HepG2 (cell line): ENCODE measurements around the gene CMKLR1. TPM values are rescaled to one million over a fixed set of nuclear protein-coding genes. Genes with fewer than 3 reads are reported as not detected.

Experiments used
- ATAC-seq: fragments of 200-7000 bp; cut with Tn5 transposase; 3 replicates; pipeline ENCODE4 v1.9.1; 2020; ENCODE audit warnings: mild to moderate bottlenecking, moderate library complexity
- BruUV-seq: library from RNA; stranded (reverse); fragments of 400-500 nt; replicated peaks from 2 replicates; lab custom pipeline; 2021; lab: Mats Ljungman, UMichigan
- CTCF ChIA-PET: fragments of 300-600 bp; formaldehyde crosslinking; extraction: SDS; loops from one replicate; lab custom pipeline; 2021; ENCODE audit warnings: low total read pairs, inconsistent platforms, low intra/inter-chr PET ratio; lab: Yijun Ruan, JAX
- POLR2A ChIA-PET: fragments of 350-600 bp; sonication (Branson Sonifier 250); formaldehyde crosslinking; loops from one replicate; lab custom pipeline; 2020; ENCODE audit warnings: antibody characterized with exemption, inconsistent platforms; lab: Yijun Ruan, JAX
- DNase-seq: peaks from one replicate; pipeline ENCODE4 v3.0.0-alpha.2; 2015; ENCODE audit warnings: low spot score
- FAIRE-seq: peaks from 3 replicates; lab custom pipeline; 2011; peaks lifted over from hg19 to GRCh38; lab: Jason Lieb, UNC
- H2AFZ ChIP-seq: one replicate; pipeline ENCODE4 v1.6.1; 2011; ENCODE audit warnings: low read length, inconsistent platforms
- H3K27ac ChIP-seq: fragments of 300-600 bp; 3 replicates; pipeline ENCODE4 v1.8.0; 2011; ENCODE audit warnings: mixed run types, mild to moderate bottlenecking, mixed read lengths, low read length, inconsistent platforms; ENCODE audit not compliant: insufficient read depth; ENCODE audit errors: extremely low read length
- H3K27me3 ChIP-seq, 2 experiments: fragments of 200-600 bp in 1 of 2; 2 replicates in 1 of 2; 3 replicates in 1 of 2; pipeline versions ENCODE4 v1.6.0 to v1.8.0; 2011; ENCODE audit warnings: low read length in 2 of 2, mild to moderate bottlenecking in 2 of 2, moderate library complexity in 2 of 2, inconsistent platforms in 1 of 2; ENCODE audit not compliant: insufficient read depth in 2 of 2, control insufficient read depth in 1 of 2
- H3K36me3 ChIP-seq, 2 experiments: fragments of 200-600 bp in 1 of 2; replicated peaks in 1 of 2; 2 replicates in 1 of 2; 3 replicates in 1 of 2; pipeline versions ENCODE4 v1.5.1 to v1.8.0; 2011; ENCODE audit warnings: low read length in 2 of 2, inconsistent platforms in 1 of 2; ENCODE audit not compliant: insufficient read depth in 2 of 2, control insufficient read depth in 1 of 2
- H3K4me1 ChIP-seq: 2 replicates; pipeline ENCODE4 v1.5.1; 2012; ENCODE audit warnings: low read length, inconsistent platforms; ENCODE audit not compliant: insufficient read depth
- H3K4me2 ChIP-seq: 2 replicates; pipeline ENCODE4 v1.6.0; 2011; ENCODE audit warnings: low read depth, low read length, inconsistent platforms
- H3K4me3 ChIP-seq, 3 experiments: fragments of 200-600 bp in 1 of 3; sonication (generic), shearing (Covaris generic) in 1 of 3; replicated peaks in 1 of 3; 2 replicates each; pipeline ENCODE4 v1.5.1; 2011 to 2016; ENCODE audit warnings: low read length in 3 of 3, inconsistent platforms in 2 of 3, low read depth in 2 of 3, mild to moderate bottlenecking in 2 of 3, control low read depth in 1 of 3, mixed read lengths in 1 of 3; ENCODE audit not compliant: insufficient read depth in 1 of 3
- H3K79me2 ChIP-seq: one replicate; pipeline ENCODE4 v1.6.1; 2011; ENCODE audit warnings: low read length, inconsistent platforms; ENCODE audit not compliant: insufficient read depth
- H3K9ac ChIP-seq: 2 replicates; pipeline ENCODE4 v1.6.0; 2011; ENCODE audit warnings: mild to moderate bottlenecking, low read depth, low read length, inconsistent platforms; ENCODE audit not compliant: insufficient read depth
- H3K9me3 ChIP-seq: 2 replicates; pipeline ENCODE4 v1.5.1; 2012; ENCODE audit warnings: mild to moderate bottlenecking, low read length
- H4K20me1 ChIP-seq: 2 replicates; pipeline ENCODE4 v1.6.0; 2011; ENCODE audit warnings: inconsistent platforms, mild to moderate bottlenecking, low read length, moderate library complexity; ENCODE audit not compliant: insufficient read depth
- CC2D1A ChIP-seq: sonication (generic); formaldehyde crosslinking; IDR thresholded peaks from 2 replicates; pipeline ENCODE4 v1.8.1; 2023; ENCODE audit warnings: mild to moderate bottlenecking, missing genetic modification reagents
- HIVEP1 ChIP-seq: sonication (generic); formaldehyde crosslinking; IDR thresholded peaks from 2 replicates; pipeline ENCODE4 v1.4.0; 2020; ENCODE audit warnings: mild to moderate bottlenecking, missing genetic modification reagents
- HNF1A ChIP-seq, 2 experiments: sonication (generic) in 1 of 2; formaldehyde crosslinking in 1 of 2; IDR thresholded peaks; 2 replicates each; pipeline versions ENCODE4 v1.4.0 to v1.6.1; 2016 to 2020; ENCODE audit warnings: borderline replicate concordance in 1 of 2, low read depth in 1 of 2, mild to moderate bottlenecking in 1 of 2, missing genetic modification reagents in 1 of 2
- MIER3 ChIP-seq: IDR thresholded peaks from 2 replicates; pipeline ENCODE4 v1.6.1; 2016; ENCODE audit warnings: missing compliant biosample characterization, borderline replicate concordance
- NFATC3 ChIP-seq: sonication (generic); formaldehyde crosslinking; IDR thresholded peaks from 2 replicates; pipeline ENCODE4 v1.5.1; 2020; ENCODE audit warnings: mild to moderate bottlenecking, missing genetic modification reagents
- PREB ChIP-seq: sonication (generic); formaldehyde crosslinking; IDR thresholded peaks from 2 replicates; pipeline ENCODE4 v1.4.0; 2020; ENCODE audit warnings: missing genetic modification reagents
- SALL2 ChIP-seq: sonication (generic); formaldehyde crosslinking; IDR thresholded peaks from 2 replicates; pipeline ENCODE4 v1.8.1; 2023; ENCODE audit warnings: mild to moderate bottlenecking, missing genetic modification reagents, inconsistent platforms
- SNAPC2 ChIP-seq: sonication (generic); formaldehyde crosslinking; IDR thresholded peaks from 2 replicates; pipeline ENCODE4 v1.8.1; 2022; ENCODE audit warnings: mild to moderate bottlenecking, missing genetic modification reagents
- SUZ12 ChIP-seq: fragments of 150-350 bp; IDR thresholded peaks from 2 replicates; pipeline ENCODE4 v1.6.1; 2014; ENCODE audit warnings: low read depth, low read length
- ZNF414 ChIP-seq: sonication (generic); formaldehyde crosslinking; IDR thresholded peaks from 2 replicates; pipeline ENCODE4 v1.5.0; 2020; ENCODE audit warnings: missing genetic modification reagents
- ZNF546 ChIP-seq: sonication (generic); formaldehyde crosslinking; conservative IDR thresholded peaks from 2 replicates; pipeline ENCODE4 v1.8.1; 2023; ENCODE audit warnings: mild to moderate bottlenecking, missing genetic modification reagents
- ZNF761 ChIP-seq: sonication (generic); formaldehyde crosslinking; conservative IDR thresholded peaks from 2 replicates; pipeline ENCODE4 v1.4.0; 2020; ENCODE audit warnings: mild to moderate bottlenecking, missing genetic modification reagents
- in situ Hi-C: cut with HindIII; loops from 2 replicates; pipeline ENCODE4 v1.10.0; 2017; ENCODE audit warnings: low pct_unique_long_range_greater_than_20kb; ENCODE audit not compliant: extremely low pct_ligation_motif_present
- intact Hi-C: fragments of 100-400 bp; cut with micrococcal nuclease; formaldehyde crosslinking; loops from one replicate; pipeline ENCODE4 v1.10.0; 2022; ENCODE audit not compliant: unreplicated experiment
- polyA plus RNA-seq, 8 experiments: library from polyadenylated mRNA; depleted of rRNA in 3 of 8; stranded (reverse) in 7 of 8; unstranded in 1 of 8; fragments of >200 nt; fragmentation: Illumina TruSeq in 4 of 8; extraction: Trizol in 4 of 8; gene quantifications; 2 replicates each; pipeline versions ENCODE4 v1.2.1 to v1.2.3, GENCODE V29; 2011 to 2016; ENCODE audit warnings: low read depth in 4 of 8, missing spikeins in 1 of 8, mixed read lengths in 1 of 8; ENCODE audit not compliant: insufficient read depth in 1 of 8
- total RNA-seq, 5 experiments: library from RNA; depleted of rRNA; stranded (reverse); fragments of >200 nt; fragmentation: Illumina TruSeq; extraction: Trizol; gene quantifications; 2 replicates each; pipeline ENCODE4 v1.2.3, GENCODE V29; 2016; ENCODE audit warnings: low read depth in 1 of 5

The CMKLR1 gene
- total and polyA plus RNA-seq, 2 of the 13 experiments (the other 11 are each of a cell fraction or from before 2014, with no cell fraction given): not detected

- Histone ChIP-seq H2AFZ (no peak overlapping the region), H3K9ac (no peak overlapping the region), H3K4me3 (no peak overlapping the region), H3K79me2 (no peaks in the 10 kb centered on the region), H3K27ac (no peak overlapping the region), H4K20me1 (no peaks in the 10 kb centered on the region), H3K9me3 (no peaks in the 10 kb centered on the region), H3K36me3 (no peaks in the 10 kb centered on the region), H3K4me2 (no peak overlapping the region), H3K4me1 (peaks cover 23% of the 10 kb centered on the region), H3K27me3 (peaks cover 4 to 20% of the 10 kb centered on the region in 2 experiments; a peak in 2 of 5 replicates)
- no peak for FAIRE-seq
- ATAC-seq: no peak; the same call in 2 of the 3 replicates
- in situ Hi-C loops: no loop called here
- CTCF ChIA-PET: no interaction called here
- BruUV-seq: no TSS peak
- intact Hi-C loops: no loop called here
- DNase-seq: no peak
- POLR2A ChIA-PET: no interaction called here
- TF ChIP-seq ZNF761 (CRISPR knock-in tag) (no peak), HIVEP1 (CRISPR knock-in tag) (no peak), PREB (CRISPR knock-in tag) (no peak), HNF1A (IDR thresholded peaks at IDR 0.05; ENCODE audit: low read depth) (no peak), HNF1A (CRISPR knock-in tag; IDR thresholded peaks at IDR 0.05; ENCODE audit: borderline replicate concordance) (no peak), ZNF546 (CRISPR knock-in tag) (no peak), ZNF414 (CRISPR knock-in tag) (no peak), NFATC3 (no peak), SNAPC2 (CRISPR knock-in tag) (no peak), MIER3 (CRISPR knock-in tag) (no peak), CC2D1A (CRISPR knock-in tag) (no peak), SALL2 (CRISPR knock-in tag) (no peak), SUZ12 (no peak)
Observed at GRCh38 chr12:108321688-108322087, 17.4 kb downstream of the CMKLR1 start.
